ENCODE results near the gene LINC01488.

- no peak for TF ChIP-seq CTCF (IDR thresholded peaks at IDR 0.05)
- no peak for TF ChIP-seq POLR2AphosphoS5 (IDR thresholded peaks at IDR 0.05)
Measured at GRCh38 chr11:69477086-69477485, 4.4 kb upstream of the LINC01488 start.

Data from breast epithelium (tissue), 3 donors.